IPS-20b (cell line): ENCODE measurements around the gene CARD14.
"Not testable (repeated sequence)": the region's sequence is repeated elsewhere in the genome, so short reads cannot be mapped to it uniquely, and the experiment has no call there.

Source experiments
- H3K27ac ChIP-seq: one replicate; pipeline ENCODE4 v1.5.1; 2013; ENCODE audit warnings: low read length
- H3K27me3 ChIP-seq: 2 replicates; pipeline ENCODE4 v1.6.1; 2013; ENCODE audit warnings: mild to moderate bottlenecking, low read length, inconsistent platforms; ENCODE audit not compliant: insufficient read depth
- H3K36me3 ChIP-seq: 2 replicates; pipeline ENCODE4 v1.6.1; 2013; ENCODE audit warnings: low read depth, mild to moderate bottlenecking, inconsistent platforms, low read length, moderate library complexity; ENCODE audit not compliant: insufficient read depth
- H3K4me1 ChIP-seq: 2 replicates; pipeline ENCODE4 v1.6.1; 2013; ENCODE audit warnings: mild to moderate bottlenecking, control low read depth, inconsistent platforms, low read length, moderate library complexity; ENCODE audit not compliant: insufficient read depth
- H3K4me3 ChIP-seq: 2 replicates; pipeline ENCODE4 v1.5.1; 2013; ENCODE audit warnings: mild to moderate bottlenecking, low read length, inconsistent platforms
- H3K9ac ChIP-seq: 2 replicates; pipeline ENCODE4 v1.6.1; 2013; ENCODE audit warnings: low read depth, mild to moderate bottlenecking, inconsistent platforms, low read length, moderate library complexity
- H3K9me3 ChIP-seq: 2 replicates; pipeline ENCODE4 v1.6.1; 2013; ENCODE audit warnings: mild to moderate bottlenecking, low read depth, low read length, inconsistent platforms; ENCODE audit not compliant: insufficient read depth

Gene CARD14

GRCh38 chr17:80251966-80252365 is 82.1 kb downstream of the CARD14 start:
- Histone ChIP-seq H3K9ac (no peak overlapping the region), H3K27me3 (no peaks in the 10 kb centered on the region), H3K9me3 (no peaks in the 10 kb centered on the region), H3K4me1 (no peaks in the 10 kb centered on the region), H3K36me3 (peaks cover 11% of the 10 kb centered on the region; the same call in 1 of the 2 replicates), H3K27ac (no peak overlapping the region), H3K4me3 (no peak overlapping the region)

GRCh38 chr17:80252871-80253270 is 83.0 kb downstream of the CARD14 start:
- Histone ChIP-seq H3K36me3 (peaks cover 11% of the 10 kb centered on the region; the same call in 1 of the 2 replicates), H3K9ac (no peak overlapping the region)

GRCh38 chr17:80253631-80254395 is 84.0 kb downstream of the CARD14 start:
- H3K9ac ChIP-seq: no peak overlapping the region
- no peaks in the 10 kb centered on the region for H3K9me3 ChIP-seq
- H3K4me3 ChIP-seq: no peak overlapping the region
- 0 out of 2 replicates have a peak, but pooled peaks cover 7% of the 10 kb centered on the region for H3K4me1 ChIP-seq
- peaks cover 11% of the 10 kb centered on the region; the same call in 1 of the 2 replicates for H3K36me3 ChIP-seq
- H3K27me3 ChIP-seq: no peaks in the 10 kb centered on the region
- H3K27ac ChIP-seq: no peak overlapping the region

More at GRCh38 chr17:80252871-80253270, 83.0 kb downstream of the CARD14 start:
- Histone ChIP-seq H3K9me3 (no peaks in the 10 kb centered on the region), H3K27ac (no peak overlapping the region), H3K4me3 (no peak overlapping the region), H3K4me1 (0 out of 2 replicates have a peak, but pooled peaks cover 6% of the 10 kb centered on the region), H3K27me3 (no peaks in the 10 kb centered on the region)

GRCh38 chr17:80254396-80255251 is 84.8 kb downstream of the CARD14 start:
- Histone ChIP-seq H3K4me1 (0 out of 2 replicates have a peak, but pooled peaks cover 7% of the 10 kb centered on the region), H3K36me3 (peaks cover 11% of the 10 kb centered on the region; the same call in 1 of the 2 replicates), H3K4me3 (no peak overlapping the region), H3K9ac (no peak overlapping the region), H3K27me3 (no peaks in the 10 kb centered on the region), H3K9me3 (no peaks in the 10 kb centered on the region), H3K27ac (no peak overlapping the region)

- no peak overlapping the region for H3K27ac ChIP-seq
- 0 out of 2 replicates have a peak, but pooled peaks cover 7% of the 10 kb centered on the region for H3K4me1 ChIP-seq
- no peaks in the 10 kb centered on the region for H3K9me3 ChIP-seq
- no peak overlapping the region for H3K4me3 ChIP-seq
- H3K27me3 ChIP-seq: no peaks in the 10 kb centered on the region
- peaks cover 11% of the 10 kb centered on the region; the same call in 1 of the 2 replicates for H3K36me3 ChIP-seq
- no peak overlapping the region for H3K9ac ChIP-seq
These were observed 86.2 kb downstream of the CARD14 start for GRCh38 chr17:80256034-80256350.

GRCh38 chr17:80257716-80258213 is 87.9 kb downstream of the CARD14 start:
- no peak overlapping the region for H3K27ac ChIP-seq
- peaks cover 16% of the 10 kb centered on the region for H3K4me1 ChIP-seq
- 0 out of 2 replicates have a peak, but pooled peaks cover under 1% of the 10 kb centered on the region for H3K36me3 ChIP-seq
- no peaks in the 10 kb centered on the region for H3K27me3 ChIP-seq
- no peak overlapping the region for H3K4me3 ChIP-seq
- no peaks in the 10 kb centered on the region for H3K9me3 ChIP-seq
- H3K9ac ChIP-seq: no peak overlapping the region

- peaks cover 16% of the 10 kb centered on the region for H3K4me1 ChIP-seq
- not testable (repeated sequence) for H3K9me3 ChIP-seq, H3K4me3 ChIP-seq, H3K9ac ChIP-seq, H3K27me3 ChIP-seq, H3K27ac ChIP-seq, H3K36me3 ChIP-seq
These were observed 88.5 kb downstream of the CARD14 start for GRCh38 chr17:80258296-80258695.
